IMR-90 (cell line): ENCODE results near the gene CTBP2.

Experiments
- CTCF ChIP-seq: conservative IDR thresholded peaks from 2 replicates; pipeline ENCODE4 v1.5.1; 2012; ENCODE audit warnings: mild to moderate bottlenecking, low read depth, low read length, improper control_type of control experiment
- RCOR1 ChIP-seq: IDR thresholded peaks from 2 replicates; pipeline ENCODE4 v1.6.1; 2012; ENCODE audit warnings: mild to moderate bottlenecking, low read length, improper control_type of control experiment; ENCODE audit not compliant: insufficient replicate concordance

GRCh38 chr10:125087191-125087896 lies 73.0 kb downstream of the CTBP2 start:
- TF ChIP-seq CTCF = no peak
- TF ChIP-seq RCOR1 = no peak
